GM21576 (cell line): ENCODE results near the gene TPBGL.
"Not testable (repeated sequence)": the region's sequence is repeated elsewhere in the genome, so short reads cannot be mapped to it uniquely, and the experiment has no call there.

ENCODE experiments used
- ATAC-seq: cut with Tn5 transposase; IDR thresholded peaks from one replicate; pipeline ENCODE4 v1.9.1; 2021; ENCODE audit warnings: mild to moderate bottlenecking, moderate library complexity; ENCODE audit not compliant: unreplicated experiment

Gene TPBGL

GRCh38 chr11:75271730-75272129, 31.2 kb downstream of the TPBGL start:
- ATAC-seq: no peak

DNA sequence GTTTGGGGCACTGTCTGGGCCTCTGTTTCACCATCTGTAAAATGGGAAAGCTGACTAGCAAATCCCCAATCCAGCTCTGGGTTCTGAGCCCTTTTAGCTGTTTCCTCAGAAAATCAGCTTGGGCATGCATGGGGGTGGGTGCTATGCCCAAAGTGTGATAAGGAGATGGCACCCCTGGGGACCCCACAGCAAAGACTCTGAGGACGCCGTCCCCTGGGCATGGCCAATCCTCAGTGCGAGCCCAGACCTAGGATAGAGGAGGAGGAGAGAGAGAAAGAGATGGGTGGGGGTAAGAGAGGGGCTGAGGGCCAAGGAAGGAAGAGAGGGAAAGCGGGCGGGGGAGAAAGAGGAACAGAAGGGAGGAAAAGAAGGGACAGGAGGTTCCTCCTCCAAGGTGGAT, 31.8 kb downstream of the TPBGL start:
- no peak for ATAC-seq

DNA sequence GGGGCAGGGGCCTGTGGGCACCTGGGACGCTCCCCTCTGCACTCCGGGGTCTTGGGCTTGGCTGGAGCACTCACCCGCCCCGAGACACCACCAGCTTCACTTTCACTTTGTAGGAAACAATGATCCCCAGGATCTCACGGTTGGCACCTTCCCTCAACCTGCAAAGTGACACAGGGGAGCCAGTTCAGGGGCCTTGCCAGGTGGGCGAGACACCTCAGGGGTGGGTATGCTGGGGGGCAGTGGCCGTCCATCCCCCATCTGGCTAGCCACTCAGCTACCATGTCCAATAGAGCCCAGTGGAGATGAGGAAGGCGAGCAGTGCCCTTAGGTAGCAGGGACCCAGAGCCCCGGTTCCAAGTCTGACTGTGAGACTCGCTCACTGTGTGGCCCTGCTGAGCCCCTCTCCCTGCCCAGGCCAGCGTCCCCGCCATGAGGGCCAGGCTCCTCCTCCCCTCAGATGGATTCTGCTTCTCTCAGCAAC, 32.3 kb downstream of the TPBGL start:
- ATAC-seq: no peak

DNA sequence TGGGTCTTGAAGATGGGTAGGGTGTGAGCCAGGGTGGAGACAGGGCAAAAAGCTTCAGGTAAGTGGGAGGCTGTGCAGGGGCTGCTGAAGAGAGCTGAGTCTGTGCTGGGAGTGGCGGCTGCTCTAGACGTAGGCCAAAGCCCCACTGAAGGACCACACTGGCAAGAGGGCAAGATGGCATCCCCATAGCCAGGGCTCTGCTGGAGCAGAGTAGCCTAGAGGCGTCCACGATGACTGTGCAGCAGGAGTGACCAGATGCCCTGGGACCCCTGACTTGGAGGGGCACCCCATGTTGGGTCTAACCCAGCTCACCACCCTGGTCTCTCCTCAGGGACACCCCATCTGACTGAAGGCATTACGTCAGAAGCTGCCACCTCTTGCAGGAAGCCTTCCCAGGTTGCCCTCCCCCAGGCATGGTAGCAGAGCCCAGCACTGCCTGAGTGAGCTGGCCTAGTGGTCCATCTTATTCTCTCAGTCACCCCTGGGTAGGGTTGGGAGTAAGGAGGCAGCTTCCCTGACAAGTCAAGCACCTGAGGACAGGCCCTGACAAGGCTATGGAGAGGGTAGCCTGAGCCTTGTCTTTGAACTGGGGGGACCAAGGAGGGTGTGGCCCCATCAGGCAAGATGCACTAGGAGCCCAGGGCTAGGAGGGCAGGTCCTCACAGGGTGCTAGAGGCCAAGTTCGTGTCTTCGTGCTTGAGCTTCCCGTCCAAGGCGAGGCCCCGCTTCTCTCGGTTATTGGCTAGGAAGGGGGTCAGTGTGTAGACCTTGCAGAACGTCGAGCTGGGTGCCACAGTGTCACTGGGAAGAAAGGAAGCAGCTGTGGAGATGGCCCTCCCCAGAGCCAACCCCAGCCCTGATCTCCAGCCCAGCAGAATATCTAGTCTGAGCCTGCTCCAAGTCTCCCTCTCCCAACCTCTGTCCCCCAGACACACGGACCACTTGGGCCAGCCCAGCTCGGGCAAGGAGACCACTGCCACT, 33.1 kb downstream of the TPBGL start:
- ATAC-seq: no peak

GRCh38 chr11:75274716-75275115, 34.1 kb downstream of the TPBGL start:
- not testable (repeated sequence) for ATAC-seq

DNA sequence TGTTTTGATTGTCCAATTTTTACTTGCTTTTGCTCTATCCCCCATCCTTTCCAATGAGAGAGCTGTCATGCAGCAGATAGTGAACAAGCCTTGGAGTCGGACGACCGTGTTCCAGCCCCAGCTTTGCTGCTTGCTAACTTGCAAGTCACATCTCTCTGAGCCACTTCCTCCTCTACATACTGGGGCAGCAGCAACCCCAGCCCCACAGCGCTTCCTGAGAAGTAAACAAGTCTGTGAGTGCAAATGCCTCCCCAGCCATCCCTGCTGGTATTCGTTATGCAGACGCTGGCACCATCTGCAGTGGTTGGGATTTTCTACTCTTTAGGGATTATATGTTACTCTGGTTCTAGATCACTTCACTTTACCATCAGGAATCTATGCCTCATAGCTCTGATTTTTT, 35.0 kb downstream of the TPBGL start:
- ATAC-seq: no peak

DNA sequence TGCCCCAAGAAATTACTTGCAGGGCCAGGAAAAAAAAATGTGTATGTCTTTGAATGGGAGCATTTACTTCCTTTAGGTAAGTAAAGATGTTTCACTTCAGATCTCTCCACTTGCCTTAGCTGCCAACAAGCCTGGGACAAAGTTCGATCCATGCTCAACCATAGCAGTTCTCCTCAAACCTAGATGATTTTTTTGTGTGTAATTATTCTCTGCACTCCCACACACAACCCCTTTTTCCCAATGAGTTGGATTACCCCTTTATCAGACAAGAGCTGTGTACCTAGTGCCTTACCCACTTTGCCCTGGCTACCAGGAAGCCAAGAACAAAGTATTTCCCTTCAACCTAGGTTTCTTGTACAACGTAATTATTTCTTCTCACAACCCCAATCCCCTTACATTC, 35.6 kb downstream of the TPBGL start:
- ATAC-seq: no peak

- ATAC-seq: no peak
Observed at GRCh38 chr11:75276686-75277085, 36.1 kb downstream of the TPBGL start.

DNA sequence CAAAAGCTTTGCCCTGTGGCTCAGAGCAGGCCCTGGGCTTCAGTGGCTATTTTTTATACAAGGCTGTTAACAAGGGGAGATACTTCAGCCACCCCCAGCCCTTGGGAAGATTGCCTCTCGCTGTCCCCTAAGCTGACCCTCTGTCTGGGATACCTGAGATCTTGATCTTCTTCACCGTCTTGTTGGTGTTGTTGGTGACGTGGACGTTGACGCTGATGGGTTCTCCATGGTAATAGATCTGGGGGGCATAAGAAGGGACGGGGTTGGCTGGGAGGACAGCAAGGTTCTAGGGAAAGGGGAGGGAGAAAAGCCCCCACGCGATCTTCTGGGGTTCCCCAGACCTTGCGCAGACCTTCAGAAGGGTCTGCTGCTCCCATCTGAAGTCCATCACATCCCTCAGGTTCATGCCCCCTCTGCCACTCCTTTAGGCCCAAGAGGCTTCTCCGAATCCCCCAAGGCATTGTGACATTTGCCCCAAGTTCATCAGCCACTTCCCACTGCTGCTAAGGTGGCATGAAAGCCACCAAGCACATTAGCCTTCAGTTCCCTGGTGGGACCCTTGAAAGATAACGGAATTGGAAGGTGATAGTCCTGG, 36.7 kb downstream of the TPBGL start:
- ATAC-seq: no peak

- ATAC-seq: no peak
Observed at GRCh38 chr11:75277991-75278790, 37.6 kb downstream of the TPBGL start.

- no peak for ATAC-seq
Observed at GRCh38 chr11:75279273-75279672, 38.7 kb downstream of the TPBGL start.

DNA sequence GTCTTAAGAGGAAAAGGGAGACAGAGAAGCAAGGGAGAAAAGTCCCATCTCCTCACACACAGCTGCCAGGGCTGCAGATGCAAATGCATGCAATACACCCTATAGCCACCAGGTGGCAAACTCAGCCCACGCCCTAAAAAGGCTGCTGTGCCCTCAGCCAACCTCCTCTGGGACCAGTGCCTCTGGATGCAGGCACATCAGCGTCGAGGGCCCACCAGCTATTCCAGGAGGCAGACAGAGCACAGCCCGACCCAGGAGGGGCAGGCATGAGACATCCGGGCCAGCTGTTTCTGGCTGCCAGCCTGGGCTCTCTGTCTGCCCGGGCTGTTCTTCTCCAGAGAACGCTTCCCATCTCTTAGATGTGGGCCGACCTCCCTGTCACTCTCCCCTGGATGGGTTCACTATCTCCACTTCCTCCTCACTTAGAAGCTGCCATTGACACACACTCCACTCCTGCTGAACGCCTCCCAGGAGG, 39.7 kb downstream of the TPBGL start:
- ATAC-seq: no peak

GRCh38 chr11:75280770-75281468, 40.3 kb downstream of the TPBGL start:
- ATAC-seq: no peak

DNA sequence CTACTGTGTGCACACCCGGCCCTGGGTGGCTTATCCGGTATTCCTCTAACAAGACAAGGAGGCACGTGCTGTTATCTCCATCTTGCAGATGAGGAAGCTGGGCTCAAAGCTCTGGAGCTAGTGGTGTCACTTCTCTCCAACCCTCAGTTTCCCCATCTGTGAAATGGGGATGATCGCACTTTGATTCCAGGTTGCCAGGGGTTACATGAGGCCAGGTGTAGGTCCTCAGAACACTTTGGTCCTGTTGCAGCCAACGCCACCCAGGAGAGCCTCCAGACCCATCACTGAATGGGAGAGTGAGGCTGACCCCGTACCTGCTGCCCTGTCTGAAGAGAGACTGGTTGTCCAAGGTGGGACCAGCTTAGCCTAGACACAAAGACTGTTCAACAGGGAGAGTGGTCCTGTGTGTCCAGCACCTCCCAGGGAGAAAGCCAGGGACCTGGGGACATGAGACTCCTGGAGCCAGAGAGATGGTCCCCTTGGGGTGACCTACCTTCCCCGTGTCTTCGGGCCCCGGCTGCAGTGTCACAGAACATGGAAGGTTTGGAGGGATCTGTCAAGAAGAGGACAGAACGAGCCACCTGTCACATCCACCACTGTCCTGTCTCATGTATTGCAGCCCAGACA, 41.0 kb downstream of the TPBGL start:
- no peak for ATAC-seq

DNA sequence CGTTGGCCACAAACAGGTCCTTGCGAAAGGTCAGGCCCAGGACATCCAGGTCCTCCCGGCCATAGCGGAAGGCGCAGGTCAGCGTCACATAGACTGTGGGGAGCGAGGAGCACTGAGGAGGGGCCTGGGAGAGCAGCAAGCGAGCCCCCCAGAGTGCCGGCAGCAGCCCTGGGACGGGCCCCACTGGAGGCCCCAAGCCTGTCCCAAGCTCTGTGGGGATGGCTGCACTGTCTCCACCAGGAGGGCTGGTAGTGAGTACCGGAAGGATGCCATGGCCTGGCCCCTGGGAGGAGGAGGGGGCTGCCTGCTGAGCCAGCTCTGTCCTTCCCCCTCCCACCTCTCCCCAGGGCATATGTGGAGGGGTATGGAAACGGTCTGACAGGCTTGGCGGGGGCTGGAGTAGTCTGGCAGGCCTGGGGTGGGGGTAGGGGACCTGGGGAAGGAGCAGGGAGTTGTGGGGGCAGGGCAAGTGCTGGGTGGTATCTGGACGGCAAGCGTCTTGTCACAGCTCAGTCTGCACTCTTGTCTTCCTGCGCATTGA, 42.9 kb downstream of the TPBGL start:
- no peak for ATAC-seq

DNA sequence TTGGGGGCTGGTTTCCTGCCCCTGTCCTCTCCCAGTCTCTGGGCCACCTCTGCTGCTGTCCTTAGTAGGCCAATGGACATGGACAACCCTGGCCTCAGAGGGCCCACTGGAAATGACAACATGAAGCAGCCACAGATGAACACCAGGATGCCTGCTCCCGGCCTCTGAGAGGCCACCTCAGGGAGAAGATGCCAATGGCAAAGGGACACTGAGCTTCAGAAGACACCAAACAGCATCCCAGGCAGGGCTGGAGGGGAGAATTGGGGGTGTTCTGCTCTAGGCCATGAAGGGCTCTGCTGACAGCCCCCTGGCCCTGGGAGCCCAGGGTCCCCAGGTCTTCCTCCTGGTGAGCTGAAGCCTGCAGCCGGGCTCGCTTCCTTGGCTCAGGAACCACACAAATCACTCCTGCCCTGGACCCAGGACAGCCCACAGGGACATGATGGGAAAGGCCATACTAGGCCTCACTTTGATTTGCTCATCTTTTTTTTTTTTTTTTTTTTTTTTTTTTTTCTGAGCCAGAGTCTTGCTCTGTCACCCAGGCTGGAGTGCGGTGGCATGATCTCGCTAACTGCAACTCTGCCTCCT, 45.3 kb downstream of the TPBGL start:
- no peak for ATAC-seq

GRCh38 chr11:75286826-75287465, 46.4 kb downstream of the TPBGL start:
- ATAC-seq: no peak

DNA sequence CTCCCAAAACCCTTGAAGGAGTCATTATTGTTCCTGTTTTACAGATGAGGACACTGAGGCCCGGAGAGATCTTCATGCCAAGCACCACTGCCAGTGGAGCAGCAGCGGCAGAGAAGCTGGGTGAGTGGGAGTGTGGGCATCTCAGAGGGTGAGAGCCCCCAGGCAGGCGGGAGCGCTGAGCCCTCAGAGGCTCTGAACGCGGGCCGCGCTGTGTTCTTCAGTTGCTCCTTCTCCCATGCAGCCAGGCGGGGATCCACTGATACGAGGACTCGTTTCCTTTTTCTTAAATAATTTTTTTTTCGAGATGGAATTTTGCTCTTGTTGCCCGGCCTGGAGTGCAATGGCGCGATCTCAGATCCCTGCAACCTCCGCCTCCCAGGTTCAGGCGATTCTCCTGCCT, 47.0 kb downstream of the TPBGL start:
- ATAC-seq: no peak

GRCh38 chr11:75289511-75289760, 48.9 kb downstream of the TPBGL start:
- ATAC-seq: no peak
